Vagina (tissue), 2 donors: Measurements from ENCODE around the gene LGALS9.

Experiments
- CTCF ChIP-seq, 3 experiments: fragments of 450-650 bp in 2 of 3; fragments of 200-600 bp in 1 of 3; sonication (generic) in 1 of 3; IDR thresholded peaks; one replicate each; pipeline ENCODE4 v1.5.1; 2017 to 2019; ENCODE audit warnings: antibody characterized with exemption in 3 of 3, mild to moderate bottlenecking in 2 of 3, moderate library complexity in 2 of 3
- POLR2A ChIP-seq, 2 donors: fragments of 450-650 bp; IDR thresholded peaks; one replicate each; pipeline ENCODE4 v1.6.1; 2017; ENCODE audit warnings: antibody characterized with exemption in 2 of 2, mild to moderate bottlenecking in 2 of 2, moderate library complexity in 2 of 2

GRCh38 chr17:27646232-27646631 is 15.2 kb downstream of the LGALS9 start:
- no peak for TF ChIP-seq CTCF (IDR thresholded peaks at IDR 0.05)
- no peak for TF ChIP-seq POLR2A (IDR thresholded peaks at IDR 0.05)
